K562 (cell line): ENCODE results near the gene LLPH. TPM values are rescaled to one million over a fixed set of nuclear protein-coding genes. Genes with fewer than 3 reads are reported as not detected.
A peak's percentile ranks its signal among the peaks of the same experiment; 100 is the strongest.

Experiments used
- ATAC-seq: fragments of 200-7000 bp; cut with Tn5 transposase; 3 replicates; pipeline ENCODE4 v1.9.1; 2020; ENCODE audit warnings: moderate library complexity
- Bru-seq: library from RNA; stranded (reverse); fragments of 400-500 nt; gene quantifications from one replicate; lab custom pipeline; 2021; lab: Mats Ljungman, UMichigan
- BruChase-seq, 2 experiments: library from RNA; stranded (reverse); fragments of 400-500 nt; gene quantifications; one replicate each; lab custom pipeline; 2021; lab: Mats Ljungman, UMichigan
- BruUV-seq: library from RNA; stranded (reverse); fragments of 400-500 nt; replicated peaks from 2 replicates; lab custom pipeline; 2021; lab: Mats Ljungman, UMichigan
- CTCF ChIA-PET: fragments of 300-600 bp; formaldehyde crosslinking; extraction: SDS; loops from one replicate; lab custom pipeline; 2021; ENCODE audit warnings: low intra/inter-chr PET ratio; lab: Yijun Ruan, JAX
- POLR2A ChIA-PET: fragments of 300-600, 350-650 bp; sonication (Branson Sonifier 250); formaldehyde crosslinking; extraction: SDS; loops from one replicate; lab custom pipeline; 2021; ENCODE audit warnings: antibody characterized with exemption, inconsistent platforms; lab: Yijun Ruan, JAX
- DNase-seq, 4 experiments: peaks; one replicate each; pipeline versions ENCODE4 v3.0.0 to v3.0.0-alpha.2; 2011 to 2018; ENCODE audit warnings: low spot score in 3 of 4, mixed read lengths in 3 of 4; ENCODE audit errors: extremely low read depth in 1 of 4
- FAIRE-seq: peaks from 2 replicates; lab custom pipeline; 2011; peaks lifted over from hg19 to GRCh38; lab: Jason Lieb, UNC
- H2AFZ ChIP-seq: 2 replicates; pipeline ENCODE4 v1.6.0; 2011; ENCODE audit warnings: low read depth, low read length, control low read depth, inconsistent platforms
- H3K27ac ChIP-seq: fragments of 200-600 bp; 3 replicates; pipeline ENCODE4 v1.8.0; 2011; ENCODE audit warnings: low read depth, mild to moderate bottlenecking, control low read depth, inconsistent platforms, low read length, moderate library complexity, mixed read lengths; ENCODE audit errors: extremely low read depth
- H3K27me3 ChIP-seq, 2 experiments: fragments of 300-600 bp in 1 of 2; 2 replicates in 1 of 2; 3 replicates in 1 of 2; pipeline versions ENCODE4 v1.6.0 to v1.8.0; 2011; ENCODE audit warnings: inconsistent platforms in 2 of 2, low read length in 2 of 2, mild to moderate bottlenecking in 1 of 2, mixed read lengths in 1 of 2, moderate library complexity in 1 of 2; ENCODE audit not compliant: control insufficient read depth in 2 of 2, insufficient read depth in 2 of 2
- H3K36me3 ChIP-seq: fragments of 300-600 bp; 3 replicates; pipeline ENCODE4 v1.8.0; 2011; ENCODE audit warnings: mild to moderate bottlenecking, low read length, inconsistent platforms; ENCODE audit not compliant: control insufficient read depth, insufficient read depth
- H3K4me1 ChIP-seq, 2 experiments: fragments of 200-600 bp in 1 of 2; replicated peaks in 1 of 2; 2 replicates in 1 of 2; 3 replicates in 1 of 2; pipeline versions ENCODE4 v1.5.1 to v1.8.0; 2011; ENCODE audit warnings: inconsistent platforms in 2 of 2, low read length in 2 of 2, mild to moderate bottlenecking in 1 of 2, mixed read lengths in 1 of 2, moderate library complexity in 1 of 2; ENCODE audit not compliant: control insufficient read depth in 2 of 2, insufficient read depth in 2 of 2
- H3K4me2 ChIP-seq: 2 replicates; pipeline ENCODE4 v1.6.1; 2011; ENCODE audit warnings: low read length, control low read depth, inconsistent platforms, mixed read lengths; ENCODE audit not compliant: insufficient read depth
- H3K4me3 ChIP-seq: fragments of 200-600 bp; sonication (generic), shearing (Covaris generic); 2 replicates; pipeline ENCODE4 v1.5.1; 2016; ENCODE audit warnings: control low read depth, inconsistent platforms
- H3K79me2 ChIP-seq: fragments of 200-600 bp; 3 replicates; pipeline ENCODE4 v1.8.0; 2011; ENCODE audit warnings: low read length, inconsistent platforms; ENCODE audit not compliant: control insufficient read depth, insufficient read depth
- H3K9ac ChIP-seq, 2 experiments: 2 replicates each; pipeline versions ENCODE4 v1.6.0 to v1.6.1; 2011; ENCODE audit warnings: low read depth in 2 of 2, low read length in 2 of 2, control low read depth in 1 of 2, inconsistent platforms in 1 of 2, mild to moderate bottlenecking in 1 of 2, mixed read lengths in 1 of 2; ENCODE audit not compliant: insufficient read depth in 1 of 2
- H3K9me1 ChIP-seq: one replicate; pipeline ENCODE4 v1.6.0; 2011; ENCODE audit warnings: inconsistent platforms, mild to moderate bottlenecking, low read length, moderate library complexity; ENCODE audit not compliant: control insufficient read depth, insufficient read depth
- H3K9me3 ChIP-seq: replicated peaks from 2 replicates; pipeline ENCODE4 v1.5.1; 2011; ENCODE audit warnings: low read depth, low read length, inconsistent platforms; ENCODE audit not compliant: control insufficient read depth, insufficient read depth
- H4K20me1 ChIP-seq: replicated peaks from 2 replicates; pipeline ENCODE4 v1.6.1; 2011; ENCODE audit warnings: low read length, inconsistent platforms, mixed read lengths; ENCODE audit not compliant: control insufficient read depth, insufficient read depth
- BCLAF1 ChIP-seq, 2 experiments: fragments of 450-650 bp in 1 of 2; IDR thresholded peaks; 2 replicates each; pipeline ENCODE4 v1.6.1; 2011 to 2017; ENCODE audit warnings: low read depth in 2 of 2, antibody characterized with exemption in 1 of 2, borderline replicate concordance in 1 of 2, low read length in 1 of 2, mild to moderate bottlenecking in 1 of 2, mixed read lengths in 1 of 2; ENCODE audit not compliant: control insufficient read depth in 1 of 2
- BRF2 ChIP-seq: IDR thresholded peaks from 3 replicates; pipeline ENCODE4 v1.6.1; 2011; ENCODE audit warnings: borderline replicate concordance, mild to moderate bottlenecking; ENCODE audit not compliant: insufficient read length, insufficient read depth
- IRF9 ChIP-seq: fragments of 450-650 bp; IDR thresholded peaks from 2 replicates; pipeline ENCODE4 v1.6.1; 2016; ENCODE audit warnings: missing biosample characterization, missing genetic modification characterization
- ZNF780A ChIP-seq: fragments of 250-450 bp; sonication (Bioruptor Pico); IDR thresholded peaks from 2 replicates; pipeline ENCODE4 v1.5.0; 2021; ENCODE audit warnings: mild to moderate bottlenecking
- WGBS: fragments of 100-300 bp; shearing (Covaris generic); methylation state at CpG from one replicate; pipeline ENCODE4 v1.1.6; 2016; ENCODE audit warnings: low coverage, mixed read lengths; ENCODE audit not compliant: insufficient coverage; ENCODE audit errors: missing lambda C conversion rate; 5-methylcytosine and 5-hydroxymethylcytosine counted together
- in situ Hi-C: fragments of 300-500 bp; cut with MboI; formaldehyde crosslinking; loops from 4 replicates; pipeline ENCODE4 v1.15.0; 2018; ENCODE audit warnings: inconsistent platforms, mixed read lengths
- intact Hi-C: fragments of 100-400 bp; cut with micrococcal nuclease; formaldehyde crosslinking; loops from 2 replicates; pipeline ENCODE4 v1.14.2; 2022
- long read RNA-seq, 3 experiments: library from polyadenylated mRNA in 2 of 3; library from RNA in 1 of 3; unstranded in 2 of 3; stranded (forward) in 1 of 3; transcript quantifications; one replicate each; pipeline ENCODE4 v2.0.0, GENCODE V29; 2019 to 2022
- polyA minus RNA-seq, 3 experiments: library from RNA; depleted of rRNA, polyadenylated mRNA; stranded (reverse); fragments of >200 nt; gene quantifications; 2 replicates each; pipeline ENCODE4 v1.2.3, GENCODE V29; 2011
- polyA plus RNA-seq, 8 experiments: library from polyadenylated mRNA; depleted of rRNA in 4 of 8; stranded (reverse) in 5 of 8; unstranded in 3 of 8; fragments of >200 nt; fragmentation: Nextera tagmentation in 2 of 8; fragmentation: Illumina TruSeq in 1 of 8; extraction: Ambion mirVana in 2 of 8; extraction: Trizol in 1 of 8; gene quantifications; 2 replicates each; pipeline versions ENCODE4 v1.2.1 to v1.2.3, GENCODE V29; 2011 to 2014; ENCODE audit warnings: inconsistent platforms in 1 of 8, missing spikeins in 1 of 8
- total RNA-seq, 7 experiments: library from RNA; depleted of rRNA in 6 of 7; stranded (reverse); fragments of >200 nt in 6 of 7; fragmentation: Illumina TruSeq in 2 of 7; extraction: Trizol in 2 of 7; gene quantifications; 2 replicates each; pipeline versions ENCODE4 v1.2.1 to v1.2.3, GENCODE V29; 2011 to 2021; ENCODE audit warnings: low replicate concordance in 1 of 7

LLPH gene
- total RNA-seq (2011; cell fraction: chromatin; rRNA removed; ENCODE audit: low replicate concordance): 3.1 and 10.4 TPM in 2 replicates
- total RNA-seq (2011; cell fraction: nucleolus; rRNA removed): 1.6 and 2.5 TPM in 2 replicates
- 2.7 and 5.6 TPM in 2 replicates for total RNA-seq (2011; cell fraction: nucleoplasm; rRNA removed)
- total RNA-seq (2014; rRNA removed) (19.1 and 22.6 TPM in 2 replicates), total RNA-seq (2014; rRNA removed; fragmentation: Illumina TruSeq; extraction: Trizol) (59.6 and 74.3 TPM in 2 replicates), total RNA-seq (2015; rRNA removed; fragmentation: Illumina TruSeq; extraction: Trizol) (58.5 and 65.5 TPM in 2 replicates), total RNA-seq (2021) (26.3 and 27.8 TPM in 2 replicates), polyA plus RNA-seq (2011; rRNA removed) (14.1 and 23.9 TPM in 2 replicates), polyA plus RNA-seq (2014; fragmentation: Illumina TruSeq; extraction: Trizol) (62.1 and 72.0 TPM in 2 replicates), polyA plus RNA-seq (2014; fragmentation: Nextera tagmentation; extraction: Ambion mirVana) (10 to 100 TPM; 67.4 to 87.3 TPM), polyA plus RNA-seq (2014; rRNA removed) (41.0 and 48.7 TPM in 2 replicates), polyA minus RNA-seq (2011; rRNA and poly(A)+ RNA removed) (8.3 and 11.9 TPM in 2 replicates), Bru-seq, nascent RNA (percentile 87 among the genes with signal in this experiment), BruChase-seq, experiment 1, labeled RNA remaining after a 2-hour chase (percentile 81 among the genes with signal in this experiment), BruChase-seq, experiment 2, labeled RNA remaining after a 6-hour chase (percentile 83 among the genes with signal in this experiment)
- 2.1 and 4.8 TPM in 2 replicates for polyA plus RNA-seq (2011; cell fraction: cytosol; rRNA removed)
- polyA plus RNA-seq (2011; cell fraction: nucleus; rRNA removed): 1.9 and 2.5 TPM in 2 replicates
- 27.5 and 58.5 TPM in 2 replicates for polyA plus RNA-seq (2012)
- 0.64 and 4.3 TPM in 2 replicates for polyA minus RNA-seq (2011; cell fraction: cytosol; rRNA and poly(A)+ RNA removed)
- polyA minus RNA-seq (2011; cell fraction: nucleus; rRNA and poly(A)+ RNA removed): 2.2 and 4.0 TPM in 2 replicates
- long read RNA-seq, experiment 1, full-length matches to known transcripts: 73 of 90 reads
- long read RNA-seq, experiment 1, partial matches to known transcripts: 0 of 90 reads
- long read RNA-seq, experiment 1, other reads (novel, unspliced or antisense): 17 of 90 reads
- long read RNA-seq, experiment 2, full-length matches to known transcripts: 22 of 36 reads
- long read RNA-seq, experiment 2, partial matches to known transcripts: 0 of 36 reads
- long read RNA-seq, experiment 2, other reads (novel, unspliced or antisense): 14 of 36 reads
- long read RNA-seq, experiment 3, full-length matches to known transcripts: 25 of 26 reads
- long read RNA-seq, experiment 3, partial matches to known transcripts: 0 of 26 reads
- long read RNA-seq, experiment 3, other reads (novel, unspliced or antisense): 1 of 26 reads

- Histone ChIP-seq H3K9me3 (no peaks in the 10 kb centered on the region), H3K9ac (peak within 1 kb of the TSS; percentile 86 to 96), H3K27me3 (no peaks in the 10 kb centered on the region), H3K27ac (peak within 1 kb of the TSS; percentile 85), H3K36me3 (peaks cover 36% of the 10 kb centered on the region), H4K20me1 (no peaks in the 10 kb centered on the region), H3K4me3 (peak within 1 kb of the TSS; percentile 92), H3K4me1 (peaks cover 4 to 6% of the 10 kb centered on the region in 2 experiments; a peak in 2 of 5 replicates), H3K4me2 (peak within 1 kb of the TSS; percentile 98), H2AFZ (peak within 1 kb of the TSS; percentile 96), H3K79me2 (peaks cover 61% of the 10 kb centered on the region), H3K9me1 (no peaks in the 10 kb centered on the region)
- DNase-seq: peak; percentile 84 to 94 (median 88)
- TSS peak; percentile 76 for BruUV-seq
- intact Hi-C loops: loop anchor here (2.0 kb wide), 1 partner anchor 38 kb away; the partner anchor contains the start of gene TMBIM4
- POLR2A ChIA-PET: interaction anchor here (0.5 to 2.1 kb wide), 14 partner anchors 9 to 1295 kb away, joined by 3 to 9 read pairs (median 4); no protein-coding TSS in a partner anchor
- in situ Hi-C loops: no loop called here
- ATAC-seq: peak; percentile 98
- FAIRE-seq: peak; percentile 90
- WGBS: under 1% methylated on average over 49 of the region's 49 CpGs
- CTCF ChIA-PET: no interaction called here
- TF ChIP-seq ZNF780A (no peak), IRF9 (tag) (no peak), BRF2 (no peak), BCLAF1 (IDR thresholded peaks at IDR 0.05; ENCODE audit: borderline replicate concordance in 1 of 2, control insufficient read depth in 1 of 2, low read depth in 2 of 2, low read length in 1 of 2) (no peak)
Observed at GRCh38 chr12:66130267-66131066, at the start of gene LLPH. Gene LLPH (minus strand): TSS chr12:66130750. CDS start chr12:66129106, 1,644 bp downstream.
